Activated CD4-positive, alpha-beta T cell treated with anti-CD3 and anti-CD28 coated beads, Interleukin-2, amount 10 ng/mL, durations not matched to agents 7 days and 5 days (primary cell): Measurements from ENCODE around the gene SRP72. TPM values are rescaled to one million over a fixed set of nuclear protein-coding genes. Genes with fewer than 3 reads are reported as not detected.
"Not testable (repeated sequence)": the region's sequence is repeated elsewhere in the genome, so short reads cannot be mapped to it uniquely, and the experiment has no call there.

Source experiments
- CTCF ChIA-PET: fragments of 350-600 bp; sonication (Branson Sonifier 250); formaldehyde crosslinking; loops from one replicate; lab custom pipeline; 2021; ENCODE audit warnings: antibody characterized with exemption; lab: Charles Lee
- POLR2A ChIA-PET: fragments of 350-600 bp; sonication (Branson Sonifier 250); formaldehyde crosslinking; loops from one replicate; lab custom pipeline; 2021; ENCODE audit warnings: antibody characterized with exemption; lab: Charles Lee
- DNase-seq: peaks from one replicate; pipeline ENCODE4 v3.0.0-alpha.2; 2020
- H3K27ac Mint-ChIP-seq: one replicate; pipeline ENCODE4 v1.8.0; 2021; ENCODE audit warnings: mild to moderate bottlenecking, moderate library complexity, mixed read lengths
- H3K27me3 Mint-ChIP-seq: one replicate; pipeline ENCODE4 v1.8.0; 2021; ENCODE audit warnings: mixed read lengths
- H3K36me3 Mint-ChIP-seq: one replicate; pipeline ENCODE4 v1.8.0; 2021; ENCODE audit warnings: low read depth, mixed read lengths
- H3K4me1 Mint-ChIP-seq: one replicate; pipeline ENCODE4 v1.8.0; 2021; ENCODE audit warnings: mixed read lengths
- H3K4me3 Mint-ChIP-seq: one replicate; pipeline ENCODE4 v1.8.0; 2021; ENCODE audit warnings: mild to moderate bottlenecking, moderate library complexity, mixed read lengths
- H3K9me3 Mint-ChIP-seq: one replicate; pipeline ENCODE4 v1.8.0; 2021; ENCODE audit warnings: mixed read lengths
- total RNA-seq, 2 experiments: library from RNA; stranded (reverse); gene quantifications; one replicate each; pipeline ENCODE4 v1.2.3, GENCODE V29; 2021

The SRP72 gene
- total RNA-seq, 2 experiments from 2014 or later, result 116 to 135 TPM

DNA sequence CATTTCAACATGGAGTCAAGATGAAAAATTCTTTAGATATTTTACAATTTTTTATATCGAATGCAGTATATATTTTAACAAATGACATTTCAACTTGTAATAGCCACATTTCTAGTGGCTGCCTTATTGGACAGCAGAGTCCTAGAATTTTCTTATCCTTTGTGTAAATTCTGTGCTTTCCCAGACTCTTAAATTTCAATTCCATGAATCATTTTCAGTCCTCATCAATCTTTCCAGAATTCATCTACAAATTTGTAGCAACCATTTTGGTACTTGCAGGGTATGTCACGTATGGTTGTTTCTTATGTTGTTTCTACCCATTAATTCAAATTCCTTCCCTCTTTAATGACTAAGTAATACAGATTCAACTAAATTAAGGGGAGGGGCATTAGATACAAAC is 28.7 kb upstream of the SRP72 start:
- ChIA-PET CTCF (interaction anchor here (0.9 to 5.7 kb wide), 3 partner anchors 14 to 256 kb away, joined by 3 to 19 read pairs (median 3); no protein-coding TSS in a partner anchor), POLR2A (no interaction called here)
- H3K4me1 Mint-ChIP-seq, result peaks cover 57% of the 10 kb centered on the region
- H3K36me3 Mint-ChIP-seq, result peaks cover 28% of the 10 kb centered on the region
- no peak overlapping the region for H3K4me3 Mint-ChIP-seq
- no peak overlapping the region for H3K27ac Mint-ChIP-seq
- DNase-seq, result no peak
- no peaks in the 10 kb centered on the region for H3K27me3 Mint-ChIP-seq
- H3K9me3 Mint-ChIP-seq, result no peaks in the 10 kb centered on the region

DNA sequence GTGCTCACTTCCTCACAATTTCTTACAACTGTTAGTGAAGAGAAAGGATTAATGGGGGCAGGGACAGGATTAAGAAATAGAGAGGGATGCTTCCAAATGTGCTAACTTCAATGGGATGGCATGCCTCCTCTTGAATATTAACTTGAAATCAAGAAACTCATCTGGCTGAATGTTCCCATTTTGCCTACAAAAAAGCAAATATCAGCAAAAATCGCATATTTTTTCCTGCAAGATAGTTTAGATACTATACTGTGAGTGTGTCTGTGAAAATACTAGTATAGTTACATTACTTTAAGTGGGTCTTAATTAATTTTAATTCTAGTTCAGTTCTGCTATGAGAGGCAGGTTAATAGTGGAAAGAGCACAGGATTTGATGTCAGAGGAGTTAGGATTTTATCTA is 26.4 kb upstream of the SRP72 start:
- POLR2A ChIA-PET, result interaction anchor here (0.6 kb wide), 1 partner anchor 343 kb away, joined by 4 read pairs; no protein-coding TSS in a partner anchor
- peaks cover 59% of the 10 kb centered on the region for H3K4me1 Mint-ChIP-seq
- no peak for DNase-seq
- CTCF ChIA-PET, result no interaction called here
- H3K27me3 Mint-ChIP-seq, result no peaks in the 10 kb centered on the region
- H3K9me3 Mint-ChIP-seq, result no peaks in the 10 kb centered on the region
- H3K27ac Mint-ChIP-seq, result peak overlapping the region; percentile 38
- H3K36me3 Mint-ChIP-seq, result peaks cover 40% of the 10 kb centered on the region
- H3K4me3 Mint-ChIP-seq, result no peak overlapping the region

DNA sequence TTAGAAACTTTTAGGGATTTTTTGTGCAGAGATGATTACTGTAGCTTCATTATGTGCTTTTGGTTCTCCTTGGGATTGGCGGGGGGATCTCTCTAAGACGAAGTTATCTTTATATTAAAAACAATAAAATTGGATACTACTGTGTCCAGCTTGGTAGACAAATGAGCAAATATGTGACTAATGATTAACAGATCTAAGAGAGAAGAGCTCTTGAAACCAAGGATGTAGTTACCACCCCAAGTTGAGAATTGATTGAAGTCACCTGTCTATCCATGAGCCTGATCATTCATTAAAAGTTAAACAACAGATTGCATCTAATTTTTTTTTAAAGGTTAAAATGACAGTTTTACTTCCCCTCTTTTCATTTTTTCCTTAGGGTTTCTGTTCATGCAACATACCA is 22.7 kb upstream of the SRP72 start:
- H3K4me1 Mint-ChIP-seq, result peaks cover 59% of the 10 kb centered on the region
- CTCF ChIA-PET, result interaction anchor here (0.6 to 1.2 kb wide), 3 partner anchors 14 to 529 kb away, joined by 3 read pairs; no protein-coding TSS in a partner anchor
- POLR2A ChIA-PET, result no interaction called here

DNA sequence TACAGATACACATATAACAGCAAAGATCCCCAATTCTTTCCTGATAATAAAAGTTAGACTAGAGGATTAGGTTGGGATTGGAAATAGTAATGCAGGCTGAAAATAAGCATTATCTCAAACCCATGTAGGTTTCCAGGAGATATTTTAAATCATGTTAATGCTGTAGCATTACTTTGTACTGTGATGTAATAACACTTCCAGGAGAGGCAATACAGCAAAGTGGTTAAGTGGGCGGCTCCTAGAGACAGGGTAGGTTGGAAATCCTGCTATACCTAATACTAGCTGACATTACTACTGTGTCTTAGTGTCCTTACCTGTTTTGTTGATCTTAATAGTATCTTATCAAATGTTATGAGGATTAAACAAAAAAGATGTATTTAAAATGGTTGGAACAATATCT is 21.7 kb upstream of the SRP72 start:
- no peaks in the 10 kb centered on the region for H3K9me3 Mint-ChIP-seq
- no peak for DNase-seq
- no peak overlapping the region for H3K4me3 Mint-ChIP-seq
- ChIA-PET CTCF (interaction anchor here (0.6 to 1.2 kb wide), 3 partner anchors 11 to 122 kb away, joined by 3 read pairs; no protein-coding TSS in a partner anchor), POLR2A (no interaction called here)
- H3K27me3 Mint-ChIP-seq, result no peaks in the 10 kb centered on the region
- no peak overlapping the region for H3K27ac Mint-ChIP-seq
- peaks cover 56% of the 10 kb centered on the region for H3K36me3 Mint-ChIP-seq
- peaks cover 49% of the 10 kb centered on the region for H3K4me1 Mint-ChIP-seq

More for the DNA sequence above, 22.7 kb upstream of the SRP72 start:
- no peaks in the 10 kb centered on the region for H3K27me3 Mint-ChIP-seq
- H3K9me3 Mint-ChIP-seq, result no peaks in the 10 kb centered on the region
- H3K4me3 Mint-ChIP-seq, result no peak overlapping the region
- H3K27ac Mint-ChIP-seq, result no peak overlapping the region
- DNase-seq, result no peak
- H3K36me3 Mint-ChIP-seq, result peaks cover 51% of the 10 kb centered on the region

DNA sequence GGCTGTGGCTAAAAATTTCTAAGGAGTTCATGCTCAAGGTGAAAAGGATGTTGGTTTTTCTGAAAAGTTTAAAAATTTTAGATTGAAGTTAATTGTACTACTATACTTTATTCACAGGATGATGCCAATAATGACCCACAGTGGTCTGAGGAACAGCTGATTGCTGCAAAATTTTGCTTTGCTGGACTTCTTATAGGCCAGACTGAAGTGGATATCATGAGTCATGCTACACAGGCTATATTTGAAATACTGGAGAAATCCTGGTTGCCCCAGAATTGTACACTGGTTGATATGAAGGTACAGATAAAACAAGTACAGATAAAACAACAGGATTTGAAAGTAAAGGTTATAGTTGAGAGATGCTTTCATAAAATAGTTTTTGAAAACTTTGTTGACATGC is 19.1 kb upstream of the SRP72 start:
- no peaks in the 10 kb centered on the region for H3K9me3 Mint-ChIP-seq
- POLR2A ChIA-PET, result no interaction called here
- CTCF ChIA-PET, result interaction anchor here (0.7 kb wide), 2 partner anchors 11 to 16 kb away, joined by 3 read pairs; no protein-coding TSS in a partner anchor
- no peak overlapping the region for H3K27ac Mint-ChIP-seq
- H3K27me3 Mint-ChIP-seq, result no peaks in the 10 kb centered on the region
- no peak for DNase-seq
- no peak overlapping the region for H3K4me3 Mint-ChIP-seq
- peaks cover 30% of the 10 kb centered on the region for H3K4me1 Mint-ChIP-seq
- H3K36me3 Mint-ChIP-seq, result peaks cover 62% of the 10 kb centered on the region

DNA sequence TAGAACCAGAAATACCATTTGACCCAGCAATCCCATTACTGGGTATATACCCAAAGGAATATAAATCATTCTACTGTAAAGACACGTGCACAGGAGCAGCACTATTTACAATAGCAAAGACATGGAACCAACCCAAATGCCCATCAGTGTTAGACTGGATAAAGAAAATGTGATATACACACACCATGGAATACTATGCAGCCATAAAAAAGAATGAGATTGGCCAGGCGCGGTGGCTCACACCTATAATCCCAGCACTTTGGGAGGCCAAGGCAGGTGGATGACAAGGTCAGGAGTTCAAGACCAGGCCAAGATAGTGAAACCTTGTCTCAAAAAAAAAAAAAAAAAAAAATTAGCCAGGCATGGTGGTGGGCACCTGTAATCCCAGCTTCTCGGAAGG is 17.9 kb upstream of the SRP72 start:
- H3K27ac Mint-ChIP-seq, H3K9me3 Mint-ChIP-seq, H3K27me3 Mint-ChIP-seq, POLR2A ChIA-PET, DNase-seq, CTCF ChIA-PET, H3K4me3 Mint-ChIP-seq: not testable (repeated sequence)
- Mint-ChIP-seq H3K36me3 (peaks cover 60% of the 10 kb centered on the region), H3K4me1 (peaks cover 25% of the 10 kb centered on the region)

DNA sequence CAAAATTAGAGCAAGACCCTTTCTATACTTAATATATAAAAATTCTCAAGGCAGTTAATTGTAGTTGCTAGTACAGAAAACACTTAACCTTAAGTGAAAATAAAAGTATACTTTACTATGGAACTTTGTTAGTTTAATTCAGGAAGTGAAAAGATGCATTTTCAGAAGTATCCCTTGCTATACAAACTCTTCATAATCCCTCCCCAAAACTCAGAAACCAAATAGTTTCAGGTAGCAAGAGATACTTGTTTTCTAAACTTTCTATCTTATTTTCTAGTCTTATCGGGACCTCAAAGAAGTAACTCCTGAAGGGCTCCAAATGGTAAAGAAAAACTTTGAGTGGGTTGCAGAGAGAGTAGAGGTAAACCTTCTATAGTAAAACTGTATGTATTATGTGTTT is 17.1 kb upstream of the SRP72 start:
- Mint-ChIP-seq H3K27me3 (no peaks in the 10 kb centered on the region), H3K27ac (no peak overlapping the region), H3K4me3 (no peak overlapping the region), H3K4me1 (peaks cover 20% of the 10 kb centered on the region), H3K36me3 (peaks cover 61% of the 10 kb centered on the region), H3K9me3 (no peaks in the 10 kb centered on the region)
- no peak for DNase-seq
- CTCF ChIA-PET, result no interaction called here
- POLR2A ChIA-PET, result no interaction called here

DNA sequence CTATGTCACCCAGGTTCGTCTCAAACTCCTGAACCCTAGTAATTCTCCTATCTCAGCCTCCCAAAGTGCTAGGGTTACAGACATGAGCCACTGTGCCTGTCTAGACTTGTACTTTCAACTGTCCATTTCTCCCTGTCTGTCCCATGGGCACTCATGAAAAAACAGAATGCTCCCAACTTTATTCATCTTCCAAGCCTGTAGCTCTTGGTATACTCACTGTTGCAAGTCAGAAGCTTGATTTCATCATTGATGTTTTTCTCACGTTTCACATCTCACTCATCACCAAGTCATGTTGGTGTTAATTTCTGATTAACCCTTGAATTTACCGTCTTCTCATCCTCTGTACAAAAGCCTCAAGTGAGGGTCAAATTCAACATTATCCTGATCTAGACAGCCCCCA is 7.3 kb upstream of the SRP72 start:
- peaks cover 47% of the 10 kb centered on the region for H3K36me3 Mint-ChIP-seq
- CTCF ChIA-PET, result interaction anchor here (0.6 to 1.2 kb wide), 3 partner anchors 15 to 590 kb away, joined by 3 read pairs; no protein-coding TSS in a partner anchor

DNA sequence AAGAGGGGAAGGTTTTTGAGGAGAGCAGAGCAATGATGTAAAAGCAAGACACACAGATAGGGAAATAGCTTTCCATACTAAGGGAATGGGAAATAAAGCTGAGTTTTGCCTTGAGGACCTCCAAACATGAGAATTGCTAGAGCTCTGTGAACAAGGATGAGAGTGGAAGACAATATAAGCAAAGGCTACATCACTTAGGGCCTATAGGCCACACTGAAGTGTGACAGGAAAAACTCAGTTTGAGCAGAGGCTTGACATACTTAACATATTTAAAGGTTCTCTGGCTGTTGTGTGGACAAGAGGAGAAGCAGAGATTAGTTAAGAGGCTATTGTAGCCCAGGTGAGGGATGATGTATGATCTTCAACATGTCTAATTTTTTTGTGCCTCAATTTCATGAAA is 5.3 kb upstream of the SRP72 start:
- ChIA-PET CTCF (no interaction called here), POLR2A (no interaction called here)
- no peaks in the 10 kb centered on the region for H3K27me3 Mint-ChIP-seq
- no peak overlapping the region for H3K4me3 Mint-ChIP-seq
- DNase-seq, result no peak
- H3K27ac Mint-ChIP-seq, result peak overlapping the region; percentile 44
- H3K9me3 Mint-ChIP-seq, result no peaks in the 10 kb centered on the region
- peaks cover 35% of the 10 kb centered on the region for H3K4me1 Mint-ChIP-seq
- peaks cover 45% of the 10 kb centered on the region for H3K36me3 Mint-ChIP-seq

More for the DNA sequence above, 7.3 kb upstream of the SRP72 start:
- no peak for DNase-seq
- POLR2A ChIA-PET, result interaction anchor here (0.6 kb wide), 1 partner anchor 21 kb away, joined by 3 read pairs; no protein-coding TSS in a partner anchor
- H3K4me1 Mint-ChIP-seq, result peaks cover 18% of the 10 kb centered on the region
- no peak overlapping the region for H3K4me3 Mint-ChIP-seq
- no peaks in the 10 kb centered on the region for H3K9me3 Mint-ChIP-seq
- H3K27ac Mint-ChIP-seq, result peak overlapping the region; percentile 44
- no peaks in the 10 kb centered on the region for H3K27me3 Mint-ChIP-seq

DNA sequence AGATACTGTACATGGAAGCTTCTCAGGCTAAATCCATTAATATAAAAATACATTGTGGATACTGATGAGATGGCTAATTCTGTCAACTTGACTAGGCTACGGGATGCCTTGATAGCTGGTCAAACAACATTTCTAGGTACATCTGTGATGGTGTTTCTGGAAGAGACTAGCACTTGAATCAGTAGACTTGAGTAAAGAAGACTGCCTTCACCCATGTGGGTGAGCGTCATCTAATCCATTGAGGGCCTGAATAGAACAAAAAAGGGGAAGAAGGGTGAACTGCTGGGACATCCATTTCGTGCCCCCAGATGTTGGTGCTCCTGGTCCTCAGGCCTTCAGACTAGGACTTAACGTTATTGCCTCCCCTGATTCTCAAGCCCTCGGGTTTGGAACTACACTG is 3.7 kb upstream of the SRP72 start:
- Mint-ChIP-seq H3K4me1 (peaks cover 38% of the 10 kb centered on the region), H3K27me3 (no peaks in the 10 kb centered on the region), H3K9me3 (no peaks in the 10 kb centered on the region), H3K4me3 (no peak overlapping the region), H3K36me3 (peaks cover 43% of the 10 kb centered on the region), H3K27ac (no peak overlapping the region)
- ChIA-PET POLR2A (no interaction called here), CTCF (interaction anchor here (1.0 to 1.3 kb wide), 2 partner anchors 19 to 27 kb away, joined by 3 to 5 read pairs; partner anchors contain the start of gene PAICS)
- no peak for DNase-seq

DNA sequence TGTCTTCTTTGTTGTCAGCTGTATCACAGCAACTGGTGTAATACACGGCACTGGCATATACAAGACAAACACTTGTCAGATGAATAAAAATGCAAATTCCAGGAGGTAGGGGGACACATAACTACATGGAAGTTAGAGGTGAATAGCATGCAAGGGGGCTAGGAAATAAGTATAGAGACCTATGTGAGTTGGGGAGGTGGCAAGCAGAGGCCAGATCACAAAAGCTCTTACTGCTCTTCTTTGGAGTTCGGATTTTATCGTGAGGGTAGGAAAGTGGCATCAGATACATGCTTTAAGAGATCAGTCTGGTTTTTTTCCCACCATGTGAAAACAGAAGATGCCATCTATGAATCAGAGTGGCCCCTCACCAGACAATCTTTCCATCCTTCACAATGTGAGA is 2.8 kb upstream of the SRP72 start:
- DNase-seq, result no peak
- no peak overlapping the region for H3K4me3 Mint-ChIP-seq
- no peak overlapping the region for H3K27ac Mint-ChIP-seq
- H3K36me3 Mint-ChIP-seq, result peaks cover 39% of the 10 kb centered on the region
- POLR2A ChIA-PET, result no interaction called here
- CTCF ChIA-PET, result interaction anchor here (0.6 to 1.3 kb wide), 4 partner anchors 16 to 340 kb away, joined by 3 read pairs; no protein-coding TSS in a partner anchor
- peaks cover 45% of the 10 kb centered on the region for H3K4me1 Mint-ChIP-seq
- no peaks in the 10 kb centered on the region for H3K9me3 Mint-ChIP-seq
- H3K27me3 Mint-ChIP-seq, result no peaks in the 10 kb centered on the region

DNA sequence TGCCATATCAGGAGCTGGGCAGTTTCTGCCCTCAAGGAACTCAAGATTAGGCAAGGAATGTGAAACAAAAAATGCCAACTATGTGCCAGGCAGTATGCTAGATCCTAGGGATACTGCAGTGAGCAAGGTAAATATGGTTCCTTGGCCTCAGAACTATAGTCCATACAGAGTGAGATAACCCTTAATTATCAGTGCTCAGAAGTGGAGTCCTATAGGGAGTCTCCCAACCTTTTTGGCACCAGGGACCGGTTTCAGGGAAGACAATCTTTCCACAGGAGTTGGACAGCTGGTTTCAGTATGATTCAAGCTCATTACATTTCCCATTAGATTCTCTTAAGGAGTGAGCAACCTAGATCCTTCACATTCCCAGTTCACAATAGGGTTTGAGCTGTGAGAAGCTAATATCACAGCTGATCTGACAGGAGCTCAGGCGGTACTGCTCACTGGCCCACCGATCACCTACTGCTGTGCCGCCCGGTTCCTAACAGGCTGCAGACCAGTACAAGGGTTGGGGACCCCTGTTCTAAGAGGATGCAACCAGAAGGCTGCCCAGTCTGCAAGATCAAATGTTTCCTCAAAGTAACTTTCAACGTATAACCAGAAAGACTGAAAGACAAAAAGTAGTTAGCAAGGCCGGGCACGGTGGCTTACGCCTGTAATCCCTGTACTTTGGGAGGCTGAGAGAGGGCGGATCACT is 1.7 kb upstream of the SRP72 start:
- POLR2A ChIA-PET, result interaction anchor here (1.0 kb wide), 1 partner anchor 30 kb away, joined by 3 read pairs; the partner anchor contains the start of gene PAICS
- CTCF ChIA-PET, result interaction anchor here (0.6 to 1.4 kb wide), 5 partner anchors 8 to 958 kb away, joined by 3 to 4 read pairs (median 4); partner anchors contain the start of genes PAICS and PPAT
- peak overlapping the region; percentile 97 for H3K4me3 Mint-ChIP-seq
- DNase-seq, result no peak
- H3K4me1 Mint-ChIP-seq, result peaks cover 49% of the 10 kb centered on the region
- no peaks in the 10 kb centered on the region for H3K27me3 Mint-ChIP-seq
- no peaks in the 10 kb centered on the region for H3K9me3 Mint-ChIP-seq
- H3K27ac Mint-ChIP-seq, result peak overlapping the region; percentile 98
- H3K36me3 Mint-ChIP-seq, result peaks cover 36% of the 10 kb centered on the region

DNA sequence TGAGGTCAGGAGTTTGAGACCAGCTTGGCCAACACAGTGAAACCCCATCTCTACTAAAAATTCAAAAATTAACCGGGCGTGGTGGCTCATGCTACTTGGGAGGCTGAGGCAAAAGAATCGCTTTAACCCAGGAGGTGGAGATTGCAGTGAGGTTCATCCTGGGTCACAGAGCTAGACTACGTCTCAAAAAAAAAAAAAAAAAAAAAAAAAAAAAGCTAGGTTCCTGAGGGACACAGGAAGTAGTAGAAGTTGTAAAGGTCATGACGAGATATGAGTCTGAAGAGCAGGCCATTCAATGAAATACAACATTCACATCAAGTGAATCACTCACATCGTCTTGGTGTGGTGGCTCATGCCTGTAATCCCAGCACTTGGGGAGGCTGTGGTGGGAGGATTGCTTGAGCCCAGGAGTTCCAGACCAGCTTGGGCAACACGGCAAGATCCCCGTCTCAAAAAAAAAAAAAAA is 1.1 kb upstream of the SRP72 start:
- peak; percentile 10 for DNase-seq
- not testable (repeated sequence) for H3K9me3 Mint-ChIP-seq, H3K27me3 Mint-ChIP-seq
- H3K4me1 Mint-ChIP-seq, result peaks cover 49% of the 10 kb centered on the region
- peak overlapping the region; percentile 98 for H3K27ac Mint-ChIP-seq
- CTCF ChIA-PET, result interaction anchor here (0.6 to 1.4 kb wide), 6 partner anchors 9 to 958 kb away, joined by 3 to 4 read pairs (median 4); partner anchors contain the start of genes CEP135, PAICS and PPAT
- peak overlapping the region; percentile 97 for H3K4me3 Mint-ChIP-seq
- POLR2A ChIA-PET, result interaction anchor here (1.0 kb wide), 1 partner anchor 30 kb away, joined by 3 read pairs; the partner anchor contains the start of gene PAICS
- peaks cover 40% of the 10 kb centered on the region for H3K36me3 Mint-ChIP-seq
